Central memory CD4-positive, alpha-beta T cell (primary cell): ENCODE measurements around the gene MAPT.
A peak's percentile ranks its signal among the peaks of the same experiment; 100 is the strongest.
"Not testable (repeated sequence)": the region's sequence is repeated elsewhere in the genome, so short reads cannot be mapped to it uniquely, and the experiment has no call there.

Experiments
- DNase-seq: peaks from one replicate; pipeline ENCODE4 v3.0.0; 2022

The MAPT gene

DNA sequence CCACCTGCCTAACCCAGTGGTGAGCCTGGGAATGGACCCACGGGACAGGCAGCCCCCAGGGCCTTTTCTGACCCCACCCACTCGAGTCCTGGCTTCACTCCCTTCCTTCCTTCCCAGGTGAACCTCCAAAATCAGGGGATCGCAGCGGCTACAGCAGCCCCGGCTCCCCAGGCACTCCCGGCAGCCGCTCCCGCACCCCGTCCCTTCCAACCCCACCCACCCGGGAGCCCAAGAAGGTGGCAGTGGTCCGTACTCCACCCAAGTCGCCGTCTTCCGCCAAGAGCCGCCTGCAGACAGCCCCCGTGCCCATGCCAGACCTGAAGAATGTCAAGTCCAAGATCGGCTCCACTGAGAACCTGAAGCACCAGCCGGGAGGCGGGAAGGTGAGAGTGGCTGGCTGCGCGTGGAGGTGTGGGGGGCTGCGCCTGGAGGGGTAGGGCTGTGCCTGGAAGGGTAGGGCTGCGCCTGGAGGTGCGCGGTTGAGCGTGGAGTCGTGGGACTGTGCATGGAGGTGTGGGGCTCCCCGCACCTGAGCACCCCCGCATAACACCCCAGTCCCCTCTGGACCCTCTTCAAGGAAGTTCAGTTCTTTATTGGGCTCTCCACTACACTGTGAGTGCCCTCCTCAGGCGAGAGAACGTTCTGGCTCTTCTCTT is 102.1 kb downstream of the MAPT start:
- DNase-seq: no peak

DNA sequence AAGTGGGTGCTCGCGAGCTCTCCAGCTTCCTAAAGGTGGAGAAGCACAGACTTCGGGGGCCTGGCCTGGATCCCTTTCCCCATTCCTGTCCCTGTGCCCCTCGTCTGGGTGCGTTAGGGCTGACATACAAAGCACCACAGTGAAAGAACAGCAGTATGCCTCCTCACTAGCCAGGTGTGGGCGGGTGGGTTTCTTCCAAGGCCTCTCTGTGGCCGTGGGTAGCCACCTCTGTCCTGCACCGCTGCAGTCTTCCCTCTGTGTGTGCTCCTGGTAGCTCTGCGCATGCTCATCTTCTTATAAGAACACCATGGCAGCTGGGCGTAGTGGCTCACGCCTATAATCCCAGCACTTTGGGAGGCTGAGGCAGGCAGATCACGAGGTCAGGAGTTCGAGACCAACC is 102.8 kb downstream of the MAPT start:
- no peak for DNase-seq

DNA sequence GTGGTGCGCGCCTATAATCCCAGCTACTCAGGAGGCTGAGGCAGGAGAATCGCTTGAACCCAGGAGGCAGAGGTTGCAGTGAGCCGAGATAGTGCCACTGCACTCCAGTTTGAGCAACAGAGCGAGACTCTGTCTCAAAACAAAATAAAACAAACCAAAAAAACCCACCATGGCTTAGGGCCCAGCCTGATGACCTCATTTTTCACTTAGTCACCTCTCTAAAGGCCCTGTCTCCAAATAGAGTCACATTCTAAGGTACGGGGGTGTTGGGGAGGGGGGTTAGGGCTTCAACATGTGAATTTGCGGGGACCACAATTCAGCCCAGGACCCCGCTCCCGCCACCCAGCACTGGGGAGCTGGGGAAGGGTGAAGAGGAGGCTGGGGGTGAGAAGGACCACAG is 103.3 kb downstream of the MAPT start:
- DNase-seq: no peak

DNA sequence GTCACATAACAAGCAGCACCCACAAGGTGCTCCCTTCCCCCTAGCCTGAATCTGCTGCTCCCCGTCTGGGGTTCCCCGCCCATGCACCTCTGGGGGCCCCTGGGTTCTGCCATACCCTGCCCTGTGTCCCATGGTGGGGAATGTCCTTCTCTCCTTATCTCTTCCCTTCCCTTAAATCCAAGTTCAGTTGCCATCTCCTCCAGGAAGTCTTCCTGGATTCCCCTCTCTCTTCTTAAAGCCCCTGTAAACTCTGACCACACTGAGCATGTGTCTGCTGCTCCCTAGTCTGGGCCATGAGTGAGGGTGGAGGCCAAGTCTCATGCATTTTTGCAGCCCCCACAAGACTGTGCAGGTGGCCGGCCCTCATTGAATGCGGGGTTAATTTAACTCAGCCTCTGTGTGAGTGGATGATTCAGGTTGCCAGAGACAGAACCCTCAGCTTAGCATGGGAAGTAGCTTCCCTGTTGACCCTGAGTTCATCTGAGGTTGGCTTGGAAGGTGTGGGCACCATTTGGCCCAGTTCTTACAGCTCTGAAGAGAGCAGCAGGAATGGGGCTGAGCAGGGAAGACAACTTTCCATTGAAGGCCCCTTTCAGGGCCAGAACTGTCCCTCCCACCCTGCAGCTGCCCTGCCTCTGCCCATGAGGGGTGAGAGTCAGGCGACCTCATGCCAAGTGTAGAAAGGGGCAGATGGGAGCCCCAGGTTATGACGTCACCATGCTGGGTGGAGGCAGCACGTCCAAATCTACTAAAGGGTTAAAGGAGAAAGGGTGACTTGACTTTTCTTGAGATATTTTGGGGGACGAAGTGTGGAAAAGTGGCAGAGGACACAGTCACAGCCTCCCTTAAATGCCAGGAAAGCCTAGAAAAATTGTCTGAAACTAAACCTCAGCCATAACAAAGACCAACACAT is 104.9 kb downstream of the MAPT start, which contains the start of gene STH:
Gene STH (plus strand): TSS at position 264 of the 913 bp plus-strand sequence. CDS start 30 bp downstream, at position 294.
- DNase-seq: no peak

DNA sequence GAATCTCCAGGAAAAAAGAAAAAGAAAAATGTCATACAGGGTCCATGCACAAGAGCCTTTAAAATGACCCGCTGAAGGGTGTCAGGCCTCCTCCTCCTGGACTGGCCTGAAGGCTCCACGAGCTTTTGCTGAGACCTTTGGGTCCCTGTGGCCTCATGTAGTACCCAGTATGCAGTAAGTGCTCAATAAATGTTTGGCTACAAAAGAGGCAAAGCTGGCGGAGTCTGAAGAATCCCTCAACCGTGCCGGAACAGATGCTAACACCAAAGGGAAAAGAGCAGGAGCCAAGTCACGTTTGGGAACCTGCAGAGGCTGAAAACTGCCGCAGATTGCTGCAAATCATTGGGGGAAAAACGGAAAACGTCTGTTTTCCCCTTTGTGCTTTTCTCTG is 105.5 kb downstream of the MAPT start:
- no peak for DNase-seq

DNA sequence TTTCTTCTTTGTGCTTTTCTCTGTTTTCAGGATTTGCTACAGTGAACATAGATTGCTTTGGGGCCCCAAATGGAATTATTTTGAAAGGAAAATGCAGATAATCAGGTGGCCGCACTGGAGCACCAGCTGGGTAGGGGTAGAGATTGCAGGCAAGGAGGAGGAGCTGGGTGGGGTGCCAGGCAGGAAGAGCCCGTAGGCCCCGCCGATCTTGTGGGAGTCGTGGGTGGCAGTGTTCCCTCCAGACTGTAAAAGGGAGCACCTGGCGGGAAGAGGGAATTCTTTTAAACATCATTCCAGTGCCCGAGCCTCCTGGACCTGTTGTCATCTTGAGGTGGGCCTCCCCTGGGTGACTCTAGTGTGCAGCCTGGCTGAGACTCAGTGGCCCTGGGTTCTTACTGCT is 105.9 kb downstream of the MAPT start:
- no peak for DNase-seq

DNA sequence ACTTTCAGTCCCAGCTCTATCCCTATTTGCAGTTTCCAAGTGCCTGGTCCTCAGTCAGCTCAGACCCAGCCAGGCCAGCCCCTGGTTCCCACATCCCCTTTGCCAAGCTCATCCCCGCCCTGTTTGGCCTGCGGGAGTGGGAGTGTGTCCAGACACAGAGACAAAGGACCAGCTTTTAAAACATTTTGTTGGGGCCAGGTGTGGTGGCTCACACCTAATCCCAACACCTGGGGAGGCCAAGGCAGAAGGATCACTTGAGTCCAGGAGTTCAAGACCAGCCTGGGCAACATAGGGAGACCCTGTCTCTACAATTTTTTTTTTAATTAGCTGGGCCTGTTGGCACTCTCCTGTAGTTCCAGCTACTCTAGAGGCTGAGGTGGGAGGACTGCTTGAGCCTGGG is 106.4 kb downstream of the MAPT start:
- no peak for DNase-seq

DNA sequence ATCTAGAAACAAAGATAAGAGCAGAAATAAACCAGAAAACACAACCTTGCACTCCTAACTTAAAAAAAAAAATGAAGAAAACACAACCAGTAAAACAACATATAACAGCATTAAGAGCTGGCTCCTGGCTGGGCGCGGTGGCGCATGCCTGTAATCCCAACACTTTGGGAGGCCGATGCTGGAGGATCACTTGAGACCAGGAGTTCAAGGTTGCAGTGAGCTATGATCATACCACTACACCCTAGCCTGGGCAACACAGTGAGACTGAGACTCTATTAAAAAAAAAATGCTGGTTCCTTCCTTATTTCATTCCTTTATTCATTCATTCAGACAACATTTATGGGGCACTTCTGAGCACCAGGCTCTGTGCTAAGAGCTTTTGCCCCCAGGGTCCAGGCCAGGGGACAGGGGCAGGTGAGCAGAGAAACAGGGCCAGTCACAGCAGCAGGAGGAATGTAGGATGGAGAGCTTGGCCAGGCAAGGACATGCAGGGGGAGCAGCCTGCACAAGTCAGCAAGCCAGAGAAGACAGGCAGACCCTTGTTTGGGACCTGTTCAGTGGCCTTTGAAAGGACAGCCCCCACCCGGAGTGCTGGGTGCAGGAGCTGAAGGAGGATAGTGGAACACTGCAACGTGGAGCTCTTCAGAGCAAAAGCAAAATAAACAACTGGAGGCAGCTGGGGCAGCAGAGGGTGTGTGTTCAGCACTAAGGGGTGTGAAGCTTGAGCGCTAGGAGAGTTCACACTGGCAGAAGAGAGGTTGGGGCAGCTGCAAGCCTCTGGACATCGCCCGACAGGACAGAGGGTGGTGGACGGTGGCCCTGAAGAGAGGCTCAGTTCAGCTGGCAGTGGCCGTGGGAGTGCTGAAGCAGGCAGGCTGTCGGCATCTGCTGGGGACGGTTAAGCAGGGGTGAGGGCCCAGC is 107.3 kb downstream of the MAPT start:
- DNase-seq: no peak

DNA sequence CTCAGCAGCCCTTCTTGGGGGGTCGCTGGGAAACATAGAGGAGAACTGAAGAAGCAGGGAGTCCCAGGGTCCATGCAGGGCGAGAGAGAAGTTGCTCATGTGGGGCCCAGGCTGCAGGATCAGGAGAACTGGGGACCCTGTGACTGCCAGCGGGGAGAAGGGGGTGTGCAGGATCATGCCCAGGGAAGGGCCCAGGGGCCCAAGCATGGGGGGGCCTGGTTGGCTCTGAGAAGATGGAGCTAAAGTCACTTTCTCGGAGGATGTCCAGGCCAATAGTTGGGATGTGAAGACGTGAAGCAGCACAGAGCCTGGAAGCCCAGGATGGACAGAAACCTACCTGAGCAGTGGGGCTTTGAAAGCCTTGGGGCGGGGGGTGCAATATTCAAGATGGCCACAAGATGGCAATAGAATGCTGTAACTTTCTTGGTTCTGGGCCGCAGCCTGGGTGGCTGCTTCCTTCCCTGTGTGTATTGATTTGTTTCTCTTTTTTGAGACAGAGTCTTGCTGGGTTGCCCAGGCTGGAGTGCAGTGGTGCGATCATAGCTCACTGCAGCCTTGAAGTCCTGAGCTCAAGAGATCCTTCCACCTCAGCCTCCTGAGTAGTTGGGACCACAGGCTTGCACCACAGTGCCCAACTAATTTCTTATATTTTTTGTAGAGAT is 108.1 kb downstream of the MAPT start:
- DNase-seq: peak; percentile 62

DNA sequence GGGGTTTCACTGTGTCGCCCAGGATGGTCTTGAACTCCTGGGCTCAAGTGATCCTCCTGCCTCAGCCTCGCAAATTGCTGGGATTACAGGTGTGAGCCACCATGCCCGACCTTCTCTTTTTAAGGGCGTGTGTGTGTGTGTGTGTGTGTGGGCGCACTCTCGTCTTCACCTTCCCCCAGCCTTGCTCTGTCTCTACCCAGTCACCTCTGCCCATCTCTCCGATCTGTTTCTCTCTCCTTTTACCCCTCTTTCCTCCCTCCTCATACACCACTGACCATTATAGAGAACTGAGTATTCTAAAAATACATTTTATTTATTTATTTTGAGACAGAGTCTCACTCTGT is 108.6 kb downstream of the MAPT start:
- DNase-seq: no peak

DNA sequence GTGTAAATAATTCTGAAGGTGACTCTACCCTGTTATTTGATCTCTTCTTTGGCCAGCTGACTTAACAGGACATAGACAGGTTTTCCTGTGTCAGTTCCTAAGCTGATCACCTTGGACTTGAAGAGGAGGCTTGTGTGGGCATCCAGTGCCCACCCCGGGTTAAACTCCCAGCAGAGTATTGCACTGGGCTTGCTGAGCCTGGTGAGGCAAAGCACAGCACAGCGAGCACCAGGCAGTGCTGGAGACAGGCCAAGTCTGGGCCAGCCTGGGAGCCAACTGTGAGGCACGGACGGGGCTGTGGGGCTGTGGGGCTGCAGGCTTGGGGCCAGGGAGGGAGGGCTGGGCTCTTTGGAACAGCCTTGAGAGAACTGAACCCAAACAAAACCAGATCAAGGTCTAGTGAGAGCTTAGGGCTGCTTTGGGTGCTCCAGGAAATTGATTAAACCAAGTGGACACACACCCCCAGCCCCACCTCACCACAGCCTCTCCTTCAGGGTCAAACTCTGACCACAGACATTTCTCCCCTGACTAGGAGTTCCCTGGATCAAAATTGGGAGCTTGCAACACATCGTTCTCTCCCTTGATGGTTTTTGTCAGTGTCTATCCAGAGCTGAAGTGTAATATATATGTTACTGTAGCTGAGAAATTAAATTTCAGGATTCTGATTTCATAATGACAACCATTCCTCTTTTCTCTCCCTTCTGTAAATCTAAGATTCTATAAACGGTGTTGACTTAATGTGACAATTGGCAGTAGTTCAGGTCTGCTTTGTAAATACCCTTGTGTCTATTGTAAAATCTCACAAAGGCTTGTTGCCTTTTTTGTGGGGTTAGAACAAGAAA is 109.8 kb downstream of the MAPT start:
- no peak for DNase-seq

DNA sequence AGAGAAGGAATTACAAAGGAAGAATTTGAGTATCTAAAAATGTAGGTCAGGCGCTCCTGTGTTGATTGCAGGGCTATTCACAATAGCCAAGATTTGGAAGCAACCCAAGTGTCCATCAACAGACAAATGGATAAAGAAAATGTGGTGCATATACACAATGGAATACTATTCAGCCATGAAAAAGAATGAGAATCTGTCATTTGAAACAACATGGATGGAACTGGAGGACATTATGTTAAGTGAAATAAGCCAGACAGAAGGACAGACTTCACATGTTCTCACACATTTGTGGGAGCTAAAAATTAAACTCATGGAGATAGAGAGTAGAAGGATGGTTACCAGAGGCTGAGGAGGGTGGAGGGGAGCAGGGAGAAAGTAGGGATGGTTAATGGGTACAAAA is 111.7 kb downstream of the MAPT start:
- not testable (repeated sequence) for DNase-seq

DNA sequence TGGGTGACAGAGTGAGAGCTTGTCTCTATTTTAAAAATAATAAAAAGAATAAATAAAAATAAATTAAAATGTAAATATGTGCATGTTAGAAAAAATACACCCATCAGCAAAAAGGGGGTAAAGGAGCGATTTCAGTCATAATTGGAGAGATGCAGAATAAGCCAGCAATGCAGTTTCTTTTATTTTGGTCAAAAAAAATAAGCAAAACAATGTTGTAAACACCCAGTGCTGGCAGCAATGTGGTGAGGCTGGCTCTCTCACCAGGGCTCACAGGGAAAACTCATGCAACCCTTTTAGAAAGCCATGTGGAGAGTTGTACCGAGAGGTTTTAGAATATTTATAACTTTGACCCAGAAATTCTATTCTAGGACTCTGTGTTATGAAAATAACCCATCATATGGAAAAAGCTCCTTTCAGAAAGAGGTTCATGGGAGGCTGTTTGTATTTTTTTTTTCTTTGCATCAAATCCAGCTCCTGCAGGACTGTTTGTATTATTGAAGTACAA is 113.2 kb downstream of the MAPT start:
- DNase-seq: no peak

DNA sequence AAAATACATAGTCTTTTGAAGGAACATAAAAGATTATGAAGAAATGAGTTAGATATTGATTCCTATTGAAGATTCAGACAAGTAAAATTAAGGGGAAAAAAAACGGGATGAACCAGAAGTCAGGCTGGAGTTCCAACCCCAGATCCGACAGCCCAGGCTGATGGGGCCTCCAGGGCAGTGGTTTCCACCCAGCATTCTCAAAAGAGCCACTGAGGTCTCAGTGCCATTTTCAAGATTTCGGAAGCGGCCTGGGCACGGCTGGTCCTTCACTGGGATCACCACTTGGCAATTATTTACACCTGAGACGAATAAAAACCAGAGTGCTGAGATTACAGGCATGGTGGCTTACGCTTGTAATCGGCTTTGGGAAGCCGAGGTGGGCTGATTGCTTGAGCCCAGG is 114.2 kb downstream of the MAPT start:
- DNase-seq: no peak

DNA sequence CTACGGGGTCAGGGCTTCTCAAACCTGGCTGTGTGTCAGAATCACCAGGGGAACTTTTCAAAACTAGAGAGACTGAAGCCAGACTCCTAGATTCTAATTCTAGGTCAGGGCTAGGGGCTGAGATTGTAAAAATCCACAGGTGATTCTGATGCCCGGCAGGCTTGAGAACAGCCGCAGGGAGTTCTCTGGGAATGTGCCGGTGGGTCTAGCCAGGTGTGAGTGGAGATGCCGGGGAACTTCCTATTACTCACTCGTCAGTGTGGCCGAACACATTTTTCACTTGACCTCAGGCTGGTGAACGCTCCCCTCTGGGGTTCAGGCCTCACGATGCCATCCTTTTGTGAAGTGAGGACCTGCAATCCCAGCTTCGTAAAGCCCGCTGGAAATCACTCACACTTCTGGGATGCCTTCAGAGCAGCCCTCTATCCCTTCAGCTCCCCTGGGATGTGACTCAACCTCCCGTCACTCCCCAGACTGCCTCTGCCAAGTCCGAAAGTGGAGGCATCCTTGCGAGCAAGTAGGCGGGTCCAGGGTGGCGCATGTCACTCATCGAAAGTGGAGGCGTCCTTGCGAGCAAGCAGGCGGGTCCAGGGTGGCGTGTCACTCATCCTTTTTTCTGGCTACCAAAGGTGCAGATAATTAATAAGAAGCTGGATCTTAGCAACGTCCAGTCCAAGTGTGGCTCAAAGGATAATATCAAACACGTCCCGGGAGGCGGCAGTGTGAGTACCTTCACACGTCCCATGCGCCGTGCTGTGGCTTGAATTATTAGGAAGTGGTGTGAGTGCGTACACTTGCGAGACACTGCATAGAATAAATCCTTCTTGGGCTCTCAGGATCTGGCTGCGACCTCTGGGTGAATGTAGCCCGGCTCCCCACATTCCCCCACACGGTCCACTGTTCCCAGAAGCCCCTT is 115.6 kb downstream of the MAPT start:
- DNase-seq: no peak

DNA sequence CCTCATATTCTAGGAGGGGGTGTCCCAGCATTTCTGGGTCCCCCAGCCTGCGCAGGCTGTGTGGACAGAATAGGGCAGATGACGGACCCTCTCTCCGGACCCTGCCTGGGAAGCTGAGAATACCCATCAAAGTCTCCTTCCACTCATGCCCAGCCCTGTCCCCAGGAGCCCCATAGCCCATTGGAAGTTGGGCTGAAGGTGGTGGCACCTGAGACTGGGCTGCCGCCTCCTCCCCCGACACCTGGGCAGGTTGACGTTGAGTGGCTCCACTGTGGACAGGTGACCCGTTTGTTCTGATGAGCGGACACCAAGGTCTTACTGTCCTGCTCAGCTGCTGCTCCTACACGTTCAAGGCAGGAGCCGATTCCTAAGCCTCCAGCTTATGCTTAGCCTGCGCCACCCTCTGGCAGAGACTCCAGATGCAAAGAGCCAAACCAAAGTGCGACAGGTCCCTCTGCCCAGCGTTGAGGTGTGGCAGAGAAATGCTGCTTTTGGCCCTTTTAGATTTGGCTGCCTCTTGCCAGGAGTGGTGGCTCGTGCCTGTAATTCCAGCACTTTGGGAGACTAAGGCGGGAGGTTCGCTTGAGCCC is 116.3 kb downstream of the MAPT start:
- DNase-seq: no peak

DNA sequence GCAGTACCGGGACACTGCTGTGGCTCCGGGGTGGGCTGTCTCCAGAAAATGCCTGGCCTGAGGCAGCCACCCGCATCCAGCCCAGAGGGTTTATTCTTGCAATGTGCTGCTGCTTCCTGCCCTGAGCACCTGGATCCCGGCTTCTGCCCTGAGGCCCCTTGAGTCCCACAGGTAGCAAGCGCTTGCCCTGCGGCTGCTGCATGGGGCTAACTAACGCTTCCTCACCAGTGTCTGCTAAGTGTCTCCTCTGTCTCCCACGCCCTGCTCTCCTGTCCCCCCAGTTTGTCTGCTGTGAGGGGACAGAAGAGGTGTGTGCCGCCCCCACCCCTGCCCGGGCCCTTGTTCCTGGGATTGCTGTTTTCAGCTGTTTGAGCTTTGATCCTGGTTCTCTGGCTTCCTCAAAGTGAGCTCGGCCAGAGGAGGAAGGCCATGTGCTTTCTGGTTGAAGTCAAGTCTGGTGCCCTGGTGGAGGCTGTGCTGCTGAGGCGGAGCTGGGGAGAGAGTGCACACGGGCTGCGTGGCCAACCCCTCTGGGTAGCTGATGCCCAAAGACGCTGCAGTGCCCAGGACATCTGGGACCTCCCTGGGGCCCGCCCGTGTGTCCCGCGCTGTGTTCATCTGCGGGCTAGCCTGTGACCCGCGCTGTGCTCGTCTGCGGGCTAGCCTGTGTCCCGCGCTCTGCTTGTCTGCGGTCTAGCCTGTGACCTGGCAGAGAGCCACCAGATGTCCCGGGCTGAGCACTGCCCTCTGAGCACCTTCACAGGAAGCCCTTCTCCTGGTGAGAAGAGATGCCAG is 117.6 kb downstream of the MAPT start:
- no peak for DNase-seq

DNA sequence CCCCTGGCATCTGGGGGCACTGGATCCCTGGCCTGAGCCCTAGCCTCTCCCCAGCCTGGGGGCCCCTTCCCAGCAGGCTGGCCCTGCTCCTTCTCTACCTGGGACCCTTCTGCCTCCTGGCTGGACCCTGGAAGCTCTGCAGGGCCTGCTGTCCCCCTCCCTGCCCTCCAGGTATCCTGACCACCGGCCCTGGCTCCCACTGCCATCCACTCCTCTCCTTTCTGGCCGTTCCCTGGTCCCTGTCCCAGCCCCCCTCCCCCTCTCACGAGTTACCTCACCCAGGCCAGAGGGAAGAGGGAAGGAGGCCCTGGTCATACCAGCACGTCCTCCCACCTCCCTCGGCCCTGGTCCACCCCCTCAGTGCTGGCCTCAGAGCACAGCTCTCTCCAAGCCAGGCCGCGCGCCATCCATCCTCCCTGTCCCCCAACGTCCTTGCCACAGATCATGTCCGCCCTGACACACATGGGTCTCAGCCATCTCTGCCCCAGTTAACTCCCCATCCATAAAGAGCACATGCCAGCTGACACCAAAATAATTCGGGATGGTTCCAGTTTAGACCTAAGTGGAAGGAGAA is 118.2 kb downstream of the MAPT start:
- no peak for DNase-seq

DNA sequence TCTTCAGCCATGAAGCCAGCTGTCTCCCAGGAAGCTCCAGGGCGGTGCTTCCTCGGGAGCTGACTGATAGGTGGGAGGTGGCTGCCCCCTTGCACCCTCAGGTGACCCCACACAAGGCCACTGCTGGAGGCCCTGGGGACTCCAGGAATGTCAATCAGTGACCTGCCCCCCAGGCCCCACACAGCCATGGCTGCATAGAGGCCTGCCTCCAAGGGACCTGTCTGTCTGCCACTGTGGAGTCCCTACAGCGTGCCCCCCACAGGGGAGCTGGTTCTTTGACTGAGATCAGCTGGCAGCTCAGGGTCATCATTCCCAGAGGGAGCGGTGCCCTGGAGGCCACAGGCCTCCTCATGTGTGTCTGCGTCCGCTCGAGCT is 118.8 kb downstream of the MAPT start:
- DNase-seq: no peak
